NCI-H69 (cell line): ENCODE results near the gene PP2D1.
"Not testable (repeated sequence)": the region's sequence is repeated elsewhere in the genome, so short reads cannot be mapped to it uniquely, and the experiment has no call there.

ENCODE experiments used
- DNase-seq: peaks from one replicate; lab custom pipeline; 2025; lab: John Stamatoyannopoulos, UW

The PP2D1 gene, protein sequence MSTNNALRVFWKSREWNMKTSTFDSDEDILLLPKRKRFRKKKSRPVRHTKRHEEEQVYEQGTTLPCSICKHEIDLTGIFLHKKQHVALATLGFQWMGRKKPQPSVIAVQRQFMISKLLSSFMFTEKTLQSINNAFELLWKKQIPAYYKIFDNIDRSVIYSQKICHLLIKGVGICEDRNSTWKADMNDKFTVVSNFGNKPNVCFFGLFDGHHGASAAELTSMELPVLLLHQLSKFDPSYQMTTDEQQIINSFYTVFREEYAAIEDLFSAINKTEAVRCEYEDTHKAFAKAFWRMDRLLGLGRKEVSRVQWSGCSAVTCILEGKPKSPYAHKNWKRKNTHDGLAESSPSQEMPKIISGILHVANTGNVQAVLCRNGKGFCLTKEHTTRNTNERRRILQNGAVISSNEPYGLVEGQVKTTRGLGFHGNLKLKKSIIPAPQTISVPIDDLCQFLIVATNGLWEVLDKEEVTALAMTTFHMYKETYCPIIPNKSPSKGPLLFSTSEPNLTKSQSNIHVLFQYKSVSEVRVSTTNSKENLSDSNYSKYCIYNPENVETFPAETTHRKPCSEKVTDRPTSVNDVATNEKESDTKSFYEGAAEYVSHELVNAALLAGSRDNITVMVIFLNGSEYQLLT

DNA sequence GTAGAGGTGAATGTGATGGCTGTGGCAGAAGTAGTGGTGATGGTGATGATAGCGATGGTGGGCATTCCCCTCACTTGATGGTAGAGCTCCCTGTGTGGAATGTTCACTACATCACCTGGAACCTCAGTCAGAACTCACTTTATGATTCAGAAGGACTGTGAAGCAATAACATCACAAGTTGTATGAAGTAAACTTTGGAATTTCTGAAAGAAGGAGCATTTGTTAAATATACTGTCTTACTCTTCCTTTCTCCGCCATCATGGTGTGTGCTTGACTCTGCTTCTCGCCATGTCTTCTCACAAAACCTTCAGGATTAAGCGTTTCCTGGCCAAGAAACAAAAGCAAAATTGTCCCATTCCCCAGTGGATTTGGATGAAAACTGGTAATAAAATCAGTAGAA, at the start of gene PP2D1:
TSS of gene PP2D1 (minus strand) at position 101 of the 400 bp plus-strand sequence. CDS start 192 bp downstream, outside the sequence.
- no peak for DNase-seq

GRCh38 chr3:20060974-20061685, 49.1 kb upstream of the PP2D1 start:
- no peak for DNase-seq

DNA sequence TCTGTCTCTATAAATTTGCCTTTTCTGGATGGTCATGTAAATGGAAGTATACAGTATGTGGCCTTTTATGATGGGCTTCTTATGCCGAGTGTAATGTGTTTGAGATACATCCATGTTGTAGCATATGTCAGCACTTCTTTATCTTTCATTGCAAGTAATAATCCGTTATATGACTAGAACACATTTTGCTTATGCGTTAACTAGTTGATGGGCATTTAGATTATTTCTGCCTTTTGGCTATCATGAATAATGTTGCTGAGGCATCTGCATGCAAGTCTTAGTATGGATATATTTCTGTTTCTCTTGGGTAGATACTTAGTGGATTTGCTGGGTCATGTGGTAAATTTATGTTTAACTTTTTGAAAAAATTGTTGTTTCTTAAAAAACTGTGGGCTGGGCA, 47.9 kb upstream of the PP2D1 start:
- DNase-seq, result no peak

- DNase-seq, result peak; percentile 34
Observed at GRCh38 chr3:20057612-20058180, 45.6 kb upstream of the PP2D1 start.

- no peak for DNase-seq
Observed at GRCh38 chr3:20056725-20057611, 44.9 kb upstream of the PP2D1 start.

GRCh38 chr3:20055842-20056241, 43.8 kb upstream of the PP2D1 start:
- DNase-seq, result no peak

- DNase-seq, result peak; percentile 77
Observed at GRCh38 chr3:20055020-20055775, 43.1 kb upstream of the PP2D1 start.

GRCh38 chr3:20054549-20054987, 42.5 kb upstream of the PP2D1 start:
- DNase-seq, result peak; percentile 84

DNA sequence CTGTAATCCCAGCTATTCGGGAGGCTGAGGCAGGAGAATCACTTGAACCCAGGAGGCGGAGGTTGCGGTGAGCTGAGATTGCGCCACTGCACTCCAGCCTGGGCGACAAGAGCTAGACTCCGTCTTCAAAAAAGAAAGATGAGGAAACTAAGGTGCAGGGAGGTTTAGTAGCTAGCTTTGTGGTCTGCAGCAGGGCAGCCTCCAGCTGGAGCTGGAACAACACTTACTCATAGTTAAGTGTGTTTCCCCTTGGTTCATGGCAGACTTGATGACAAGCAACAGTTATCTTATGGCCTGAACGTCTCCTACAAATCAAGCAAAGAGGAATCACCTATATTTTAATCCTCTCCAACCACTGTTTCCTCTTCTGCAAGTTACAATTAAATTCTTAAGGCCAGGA, 40.8 kb upstream of the PP2D1 start:
- DNase-seq, result no peak

DNA sequence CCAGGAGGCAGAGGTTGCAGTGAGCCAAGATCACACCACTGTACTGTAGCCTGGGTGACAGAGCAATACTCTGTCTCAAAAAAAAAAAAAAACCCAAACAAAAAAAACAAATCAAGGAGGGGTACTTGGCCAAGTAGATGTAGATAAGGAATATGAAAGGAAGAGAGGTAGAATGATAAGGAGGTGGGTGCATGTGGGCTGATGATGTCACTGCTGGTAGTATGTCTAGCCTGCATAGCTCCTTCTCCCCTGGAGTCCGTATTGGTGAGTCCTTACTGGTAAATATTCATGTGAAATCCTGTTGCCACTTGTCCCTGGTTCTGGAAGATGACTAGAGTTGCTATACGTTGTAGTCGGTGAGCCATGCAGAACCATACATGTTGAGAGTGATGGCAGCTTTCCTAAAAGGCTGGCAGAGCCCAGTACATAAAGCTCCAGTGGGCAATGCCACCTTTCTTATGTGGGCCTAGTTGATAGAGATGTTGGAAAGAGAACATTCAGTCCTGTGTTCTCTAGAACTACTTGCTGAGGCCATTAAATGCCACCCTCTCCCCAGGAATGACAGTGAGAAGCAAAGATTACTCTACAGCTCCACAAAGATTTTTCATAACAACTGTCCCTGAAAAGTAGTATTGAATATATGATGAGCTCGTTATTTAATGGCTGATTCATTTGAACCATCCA, 39.2 kb upstream of the PP2D1 start:
- no peak for DNase-seq

- DNase-seq, result no peak
Observed at GRCh38 chr3:20047976-20048883, 36.2 kb upstream of the PP2D1 start.

GRCh38 chr3:20047341-20047779, 35.3 kb upstream of the PP2D1 start:
- DNase-seq, result no peak

DNA sequence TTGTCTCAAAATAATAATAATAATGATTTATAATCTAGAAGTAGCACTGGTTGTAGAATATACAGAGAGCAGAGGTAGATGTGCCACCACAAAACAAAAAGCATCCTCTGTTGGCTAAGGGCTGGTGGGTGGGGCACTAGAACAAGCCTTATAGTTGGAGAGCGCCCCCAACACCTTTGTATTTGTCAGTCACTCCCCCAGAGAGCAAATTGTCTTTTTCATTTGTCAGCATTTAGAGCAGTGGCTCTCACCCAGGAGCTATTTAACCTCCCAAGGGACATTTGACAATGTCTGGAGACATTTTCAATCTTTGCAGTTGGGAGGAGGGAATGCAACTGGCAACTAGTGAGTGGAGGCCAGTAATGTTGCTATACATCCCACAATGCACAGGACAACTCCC, 34.5 kb upstream of the PP2D1 start:
- DNase-seq, result no peak

DNA sequence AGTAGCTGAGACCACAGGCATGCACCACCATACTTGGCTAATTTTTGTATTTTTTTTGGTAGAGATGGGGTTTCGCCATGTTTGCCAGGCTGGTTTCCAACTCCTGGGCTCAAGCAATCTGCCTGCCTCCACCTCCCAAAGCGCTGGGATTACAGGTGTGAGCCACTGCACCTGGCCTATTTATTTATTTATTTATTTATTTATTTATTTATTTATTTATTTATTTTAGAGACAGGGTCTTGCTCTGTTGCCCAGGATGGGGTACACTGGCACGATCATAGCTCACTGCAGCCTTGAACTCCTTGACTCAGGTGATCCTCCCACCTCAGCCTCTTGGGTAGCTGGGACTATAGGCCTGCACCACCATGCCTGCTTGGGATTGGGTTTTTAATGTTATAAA, 33.1 kb upstream of the PP2D1 start:
- DNase-seq, result not testable (repeated sequence)

GRCh38 chr3:20043825-20044224, 31.8 kb upstream of the PP2D1 start:
- DNase-seq, result no peak

DNA sequence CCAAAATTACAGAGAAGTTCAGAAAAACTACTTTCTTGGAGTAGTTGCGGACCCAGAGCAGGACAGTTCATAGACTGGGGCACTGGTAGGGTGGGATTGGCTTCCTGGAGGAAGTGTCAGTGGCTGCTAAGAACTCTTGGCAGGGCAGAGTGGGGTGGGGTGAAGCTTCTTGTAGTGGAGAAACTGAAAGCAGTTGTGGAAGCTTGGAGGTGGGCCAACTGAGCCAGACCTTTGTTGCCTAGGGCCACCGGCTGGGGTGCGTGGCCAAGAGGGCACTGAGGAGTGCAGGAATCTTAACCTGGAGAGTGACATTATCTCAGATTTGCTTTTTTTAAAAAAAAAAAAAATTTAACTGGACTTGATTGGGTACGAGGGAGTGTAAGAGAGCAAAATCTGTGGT, 31.3 kb upstream of the PP2D1 start:
- DNase-seq, result peak; percentile 10

DNA sequence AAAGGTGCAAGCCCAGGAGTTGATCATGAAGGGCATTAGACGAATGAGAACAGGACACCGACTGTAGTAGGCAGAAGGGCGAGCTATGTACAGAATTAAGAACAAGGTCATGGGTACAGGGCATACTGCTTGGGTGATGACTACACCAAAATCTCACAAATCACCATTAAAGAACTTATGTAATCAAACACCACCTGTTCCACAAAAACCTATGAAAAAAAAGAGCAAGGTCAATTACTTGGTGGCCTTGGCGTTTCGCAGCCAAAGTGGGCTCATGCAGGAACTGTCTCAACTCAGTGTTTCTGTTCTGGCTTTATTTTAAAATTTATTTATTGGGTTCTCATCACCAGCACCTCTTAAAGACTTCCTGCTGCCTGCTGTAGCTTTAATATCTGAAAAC, 30.3 kb upstream of the PP2D1 start:
- DNase-seq, result peak; percentile 21

- DNase-seq, result peak; percentile 81
Observed at GRCh38 chr3:20041197-20041780, 29.2 kb upstream of the PP2D1 start.
